ENCODE measurements around the gene ADAMTS18. TPM values are rescaled to one million over a fixed set of nuclear protein-coding genes. Genes with fewer than 3 reads are reported as not detected.

ADAMTS18 gene
- total RNA-seq, 1 donor from 2014 or later: 2.5 TPM

- FAIRE-seq: no peak
- H3K36me3 Mint-ChIP-seq (ENCODE audit: low read depth, unreplicated experiment): no peaks in the 10 kb centered on the region
- Histone ChIP-seq H3K4me2 (ENCODE audit: low read length) (peak overlapping the region; percentile 9), H3K4me1 (ENCODE audit: insufficient read depth, low read length) (peaks cover 29% of the 10 kb centered on the region), H3K27me3 (ENCODE audit: insufficient read depth, low read length) (no peaks in the 10 kb centered on the region), H4K20me1 (ENCODE audit: insufficient read depth, low read length) (no peaks in the 10 kb centered on the region), H3K79me2 (ENCODE audit: insufficient read depth, low read length) (no peaks in the 10 kb centered on the region), H3K9me3 (ENCODE audit: insufficient read depth, low read depth, low read length) (no peaks in the 10 kb centered on the region), H3K27ac (ENCODE audit: low read depth, low read length) (no peak overlapping the region), H2AFZ (ENCODE audit: low read depth, low read length) (no peak overlapping the region), H3K4me3 (ENCODE audit: insufficient read depth, low read depth, low read length) (no peak overlapping the region), H3K36me3 (ENCODE audit: insufficient read depth, low read length) (no peaks in the 10 kb centered on the region), H3K9ac (ENCODE audit: low read length) (no peak overlapping the region)
- H3K4me1 Mint-ChIP-seq (ENCODE audit: low read depth, unreplicated experiment): peaks cover 26% of the 10 kb centered on the region
- TF ChIP-seq EZH2 (IDR thresholded peaks at IDR 0.05; ENCODE audit: insufficient read depth, low read length): no peak
- TF ChIP-seq CTCF (IDR thresholded peaks at IDR 0.05; ENCODE audit: insufficient read depth, low read depth, low read length): no peak
- H3K27ac Mint-ChIP-seq (ENCODE audit: unreplicated experiment): peak overlapping the region; percentile 37
- no peak overlapping the region for H3K4me3 Mint-ChIP-seq (ENCODE audit: unreplicated experiment)
- H3K27me3 Mint-ChIP-seq (ENCODE audit: low read depth, unreplicated experiment): peaks cover 3% of the 10 kb centered on the region
- H3K9me3 Mint-ChIP-seq (ENCODE audit: unreplicated experiment): no peaks in the 10 kb centered on the region
- peak; percentile 76 for DNase-seq (ENCODE audit: low read depth)
Observed at GRCh38 chr16:77290451-77291115, 144.3 kb downstream of the ADAMTS18 start.

GRCh38 chr16:77289331-77289809 lies 145.5 kb downstream of the ADAMTS18 start:
- Histone ChIP-seq H3K79me2 (ENCODE audit: insufficient read depth, low read length) (no peaks in the 10 kb centered on the region), H3K4me3 (ENCODE audit: insufficient read depth, low read depth, low read length) (no peak overlapping the region), H3K9me3 (ENCODE audit: insufficient read depth, low read depth, low read length) (no peaks in the 10 kb centered on the region), H3K4me2 (ENCODE audit: low read length) (peak overlapping the region; percentile 51), H3K27me3 (ENCODE audit: insufficient read depth, low read length) (no peaks in the 10 kb centered on the region), H3K9ac (ENCODE audit: low read length) (peak overlapping the region; percentile 34), H3K36me3 (ENCODE audit: insufficient read depth, low read length) (no peaks in the 10 kb centered on the region), H3K4me1 (ENCODE audit: insufficient read depth, low read length) (peaks cover 29% of the 10 kb centered on the region), H2AFZ (ENCODE audit: low read depth, low read length) (no peak overlapping the region), H4K20me1 (ENCODE audit: insufficient read depth, low read length) (no peaks in the 10 kb centered on the region), H3K27ac (ENCODE audit: low read depth, low read length) (peak overlapping the region; percentile 80)
- H3K9me3 Mint-ChIP-seq (ENCODE audit: unreplicated experiment): no peaks in the 10 kb centered on the region
- H3K27ac Mint-ChIP-seq (ENCODE audit: unreplicated experiment): peak overlapping the region; percentile 63
- TF ChIP-seq CTCF (IDR thresholded peaks at IDR 0.05; ENCODE audit: insufficient read depth, low read depth, low read length) (no peak), EZH2 (IDR thresholded peaks at IDR 0.05; ENCODE audit: insufficient read depth, low read length) (no peak)
- peaks cover 4% of the 10 kb centered on the region for H3K27me3 Mint-ChIP-seq (ENCODE audit: low read depth, unreplicated experiment)
- no peaks in the 10 kb centered on the region for H3K36me3 Mint-ChIP-seq (ENCODE audit: low read depth, unreplicated experiment)
- peaks cover 25% of the 10 kb centered on the region for H3K4me1 Mint-ChIP-seq (ENCODE audit: low read depth, unreplicated experiment)
- FAIRE-seq (peak; percentile 59), DNase-seq (ENCODE audit: low read depth) (peak; percentile 93)
- H3K4me3 Mint-ChIP-seq (ENCODE audit: unreplicated experiment): no peak overlapping the region

- Histone ChIP-seq H3K79me2 (ENCODE audit: insufficient read depth, low read length) (no peaks in the 10 kb centered on the region), H3K27ac (ENCODE audit: low read depth, low read length) (peak overlapping the region; percentile 80), H3K36me3 (ENCODE audit: insufficient read depth, low read length) (no peaks in the 10 kb centered on the region), H3K9me3 (ENCODE audit: insufficient read depth, low read depth, low read length) (no peaks in the 10 kb centered on the region), H3K9ac (ENCODE audit: low read length) (peak overlapping the region; percentile 34), H3K27me3 (ENCODE audit: insufficient read depth, low read length) (no peaks in the 10 kb centered on the region), H4K20me1 (ENCODE audit: insufficient read depth, low read length) (no peaks in the 10 kb centered on the region), H2AFZ (ENCODE audit: low read depth, low read length) (no peak overlapping the region), H3K4me2 (ENCODE audit: low read length) (peak overlapping the region; percentile 51), H3K4me1 (ENCODE audit: insufficient read depth, low read length) (peaks cover 29% of the 10 kb centered on the region), H3K4me3 (ENCODE audit: insufficient read depth, low read depth, low read length) (no peak overlapping the region)
- Mint-ChIP-seq H3K9me3 (ENCODE audit: unreplicated experiment) (no peaks in the 10 kb centered on the region), H3K4me3 (ENCODE audit: unreplicated experiment) (no peak overlapping the region), H3K27me3 (ENCODE audit: low read depth, unreplicated experiment) (peaks cover 2% of the 10 kb centered on the region), H3K27ac (ENCODE audit: unreplicated experiment) (peak overlapping the region; percentile 63), H3K4me1 (ENCODE audit: low read depth, unreplicated experiment) (peaks cover 25% of the 10 kb centered on the region), H3K36me3 (ENCODE audit: low read depth, unreplicated experiment) (no peaks in the 10 kb centered on the region)
- FAIRE-seq (peak; percentile 56), DNase-seq (ENCODE audit: low read depth) (peak; percentile 96)
- TF ChIP-seq EZH2 (IDR thresholded peaks at IDR 0.05; ENCODE audit: insufficient read depth, low read length) (no peak), CTCF (IDR thresholded peaks at IDR 0.05; ENCODE audit: insufficient read depth, low read depth, low read length) (no peak)
Observed at GRCh38 chr16:77288222-77288621, 146.6 kb downstream of the ADAMTS18 start.
